Measurements from ENCODE around the gene EXOC6.

The EXOC6 gene

GRCh38 chr10:92844746-92845145 lies 3.6 kb upstream of the EXOC6 start:
- no peak overlapping the region for H3K27ac ChIP-seq
- H3K36me3 ChIP-seq (ENCODE audit: insufficient read depth, low read length) = no peaks in the 10 kb centered on the region
- H3K4me3 ChIP-seq = no peak overlapping the region
- DNase-seq (ENCODE audit: low read depth, low spot score) = no peak
- no peak for TF ChIP-seq POLR2AphosphoS5 (IDR thresholded peaks at IDR 0.05; ENCODE audit: borderline replicate concordance, low read depth, low read length)
- TF ChIP-seq EZH2 (IDR thresholded peaks at IDR 0.05) = no peak
- no peak for TF ChIP-seq FOXP2 (optimal IDR thresholded peaks at IDR 0.05; ENCODE audit: control extremely low read depth, extremely low read length, insufficient read depth)
- H3K9ac ChIP-seq (ENCODE audit: insufficient read length) = no peak overlapping the region
- H3K9me3 ChIP-seq (ENCODE audit: low read depth, low read length) = no peaks in the 10 kb centered on the region

DNA sequence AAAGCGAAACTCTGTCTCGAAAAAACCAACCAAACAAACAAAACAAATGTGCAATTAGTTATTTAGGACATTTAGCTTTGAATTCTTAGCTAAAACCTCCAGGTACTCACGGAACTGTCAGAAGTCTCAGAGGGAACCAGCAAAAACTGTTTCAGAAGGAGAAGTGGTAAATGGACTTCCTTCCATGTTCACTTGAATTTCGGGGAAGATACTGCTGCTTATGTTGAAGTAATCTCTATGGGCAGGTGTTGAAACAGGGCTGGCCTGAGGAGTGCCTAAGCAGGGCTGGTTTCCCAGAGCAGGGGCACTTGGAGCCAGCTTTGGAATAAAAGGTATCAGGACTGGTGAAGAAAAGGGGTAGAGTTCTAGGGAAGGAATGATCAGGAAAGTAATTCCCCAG lies 2.4 kb upstream of the EXOC6 start:
- no peak overlapping the region for H3K9ac ChIP-seq (ENCODE audit: insufficient read length)
- no peak for DNase-seq (ENCODE audit: low read depth, low spot score)
- H3K9me3 ChIP-seq (ENCODE audit: low read depth, low read length) = no peaks in the 10 kb centered on the region
- H3K27ac ChIP-seq = no peak overlapping the region
- H3K36me3 ChIP-seq (ENCODE audit: insufficient read depth, low read length) = no peaks in the 10 kb centered on the region
- no peak overlapping the region for H3K4me3 ChIP-seq
- TF ChIP-seq POLR2AphosphoS5 (IDR thresholded peaks at IDR 0.05; ENCODE audit: borderline replicate concordance, low read depth, low read length) (no peak), EZH2 (IDR thresholded peaks at IDR 0.05) (no peak), FOXP2 (optimal IDR thresholded peaks at IDR 0.05; ENCODE audit: control extremely low read depth, extremely low read length, insufficient read depth) (no peak)

- H3K9me3 ChIP-seq (ENCODE audit: low read depth, low read length) = no peaks in the 10 kb centered on the region
- TF ChIP-seq EZH2 (IDR thresholded peaks at IDR 0.05) (no peak), FOXP2 (optimal IDR thresholded peaks at IDR 0.05; ENCODE audit: control extremely low read depth, extremely low read length, insufficient read depth) (no peak), POLR2AphosphoS5 (IDR thresholded peaks at IDR 0.05; ENCODE audit: borderline replicate concordance, low read depth, low read length) (no peak)
- H3K27ac ChIP-seq = no peak overlapping the region
- H3K4me3 ChIP-seq = no peak overlapping the region
- H3K36me3 ChIP-seq (ENCODE audit: insufficient read depth, low read length) = no peaks in the 10 kb centered on the region
- no peak overlapping the region for H3K9ac ChIP-seq (ENCODE audit: insufficient read length)
- no peak for DNase-seq (ENCODE audit: low read depth, low spot score)
These were observed 2.0 kb upstream of the EXOC6 start for GRCh38 chr10:92846344-92846743.

- no peaks in the 10 kb centered on the region for H3K9me3 ChIP-seq (ENCODE audit: low read depth, low read length)
- no peak overlapping the region for H3K4me3 ChIP-seq
- H3K36me3 ChIP-seq (ENCODE audit: insufficient read depth, low read length) = no peaks in the 10 kb centered on the region
- TF ChIP-seq POLR2AphosphoS5 (IDR thresholded peaks at IDR 0.05; ENCODE audit: borderline replicate concordance, low read depth, low read length) = no peak
- TF ChIP-seq FOXP2 (optimal IDR thresholded peaks at IDR 0.05; ENCODE audit: control extremely low read depth, extremely low read length, insufficient read depth) = no peak
- no peak for TF ChIP-seq EZH2 (IDR thresholded peaks at IDR 0.05)
- H3K9ac ChIP-seq (ENCODE audit: insufficient read length) = no peak overlapping the region
- no peak overlapping the region for H3K27ac ChIP-seq
- DNase-seq (ENCODE audit: low read depth, low spot score) = no peak
These were observed 1.5 kb upstream of the EXOC6 start for GRCh38 chr10:92846854-92847201.

GRCh38 chr10:92847202-92847864 lies 987 bp upstream of the EXOC6 start:
- TF ChIP-seq POLR2AphosphoS5 (IDR thresholded peaks at IDR 0.05; ENCODE audit: borderline replicate concordance, low read depth, low read length) (no peak), FOXP2 (optimal IDR thresholded peaks at IDR 0.05; ENCODE audit: control extremely low read depth, extremely low read length, insufficient read depth) (no peak), EZH2 (IDR thresholded peaks at IDR 0.05) (no peak)
- H3K9ac ChIP-seq (ENCODE audit: insufficient read length) = no peak overlapping the region
- H3K36me3 ChIP-seq (ENCODE audit: insufficient read depth, low read length) = no peaks in the 10 kb centered on the region
- no peak overlapping the region for H3K27ac ChIP-seq
- H3K9me3 ChIP-seq (ENCODE audit: low read depth, low read length) = no peaks in the 10 kb centered on the region
- no peak for DNase-seq (ENCODE audit: low read depth, low spot score)
- peak overlapping the region; percentile 79; the same call in 1 of the 2 replicates for H3K4me3 ChIP-seq

- H3K36me3 ChIP-seq (ENCODE audit: insufficient read depth, low read length) = no peaks in the 10 kb centered on the region
- H3K9ac ChIP-seq (ENCODE audit: insufficient read length) = peak overlapping the region; percentile 65
- H3K4me3 ChIP-seq = peak overlapping the region; percentile 79
- H3K27ac ChIP-seq = no peak overlapping the region
- no peaks in the 10 kb centered on the region for H3K9me3 ChIP-seq (ENCODE audit: low read depth, low read length)
- TF ChIP-seq FOXP2 (optimal IDR thresholded peaks at IDR 0.05; ENCODE audit: control extremely low read depth, extremely low read length, insufficient read depth) = no peak
- no peak for TF ChIP-seq EZH2 (IDR thresholded peaks at IDR 0.05)
- TF ChIP-seq POLR2AphosphoS5 (IDR thresholded peaks at IDR 0.05; ENCODE audit: borderline replicate concordance, low read depth, low read length) = no peak
- no peak for DNase-seq (ENCODE audit: low read depth, low spot score)
These were observed 281 bp upstream of the EXOC6 start for GRCh38 chr10:92848037-92848440.

- Histone ChIP-seq H3K9ac (ENCODE audit: insufficient read length) (peak overlapping the region; percentile 77), H3K4me3 (peak overlapping the region; percentile 79), H3K27ac (no peak overlapping the region), H3K36me3 (ENCODE audit: insufficient read depth, low read length) (no peaks in the 10 kb centered on the region), H3K9me3 (ENCODE audit: low read depth, low read length) (no peaks in the 10 kb centered on the region)
- no peak for DNase-seq (ENCODE audit: low read depth, low spot score)
- TF ChIP-seq EZH2 (IDR thresholded peaks at IDR 0.05) = no peak
- TF ChIP-seq FOXP2 (optimal IDR thresholded peaks at IDR 0.05; ENCODE audit: control extremely low read depth, extremely low read length, insufficient read depth) = no peak
- TF ChIP-seq POLR2AphosphoS5 (IDR thresholded peaks at IDR 0.05; ENCODE audit: borderline replicate concordance, low read depth, low read length) = no peak
These were observed 860 bp downstream of the EXOC6 start for GRCh38 chr10:92849234-92849525.

GRCh38 chr10:92849576-92850090 lies 1.3 kb downstream of the EXOC6 start:
- DNase-seq (ENCODE audit: low read depth, low spot score) = no peak
- TF ChIP-seq POLR2AphosphoS5 (IDR thresholded peaks at IDR 0.05; ENCODE audit: borderline replicate concordance, low read depth, low read length) (no peak), EZH2 (IDR thresholded peaks at IDR 0.05) (no peak), FOXP2 (optimal IDR thresholded peaks at IDR 0.05; ENCODE audit: control extremely low read depth, extremely low read length, insufficient read depth) (no peak)
- Histone ChIP-seq H3K27ac (no peak overlapping the region), H3K9me3 (ENCODE audit: low read depth, low read length) (no peaks in the 10 kb centered on the region), H3K9ac (ENCODE audit: insufficient read length) (peak overlapping the region; percentile 77), H3K36me3 (ENCODE audit: insufficient read depth, low read length) (no peaks in the 10 kb centered on the region), H3K4me3 (peak overlapping the region; percentile 79)

- H3K4me3 ChIP-seq = no peak overlapping the region; the same call in 1 of the 2 replicates
- H3K9me3 ChIP-seq (ENCODE audit: low read depth, low read length) = no peaks in the 10 kb centered on the region
- no peaks in the 10 kb centered on the region for H3K36me3 ChIP-seq (ENCODE audit: insufficient read depth, low read length)
- no peak for TF ChIP-seq FOXP2 (optimal IDR thresholded peaks at IDR 0.05; ENCODE audit: control extremely low read depth, extremely low read length, insufficient read depth)
- TF ChIP-seq POLR2AphosphoS5 (IDR thresholded peaks at IDR 0.05; ENCODE audit: borderline replicate concordance, low read depth, low read length) = no peak
- no peak for TF ChIP-seq EZH2 (IDR thresholded peaks at IDR 0.05)
- no peak overlapping the region for H3K27ac ChIP-seq
- DNase-seq (ENCODE audit: low read depth, low spot score) = no peak
- no peak overlapping the region for H3K9ac ChIP-seq (ENCODE audit: insufficient read length)
These were observed 1.9 kb downstream of the EXOC6 start for GRCh38 chr10:92850185-92850584.

Measured in SK-N-MC (cell line).